ENCODE data around the gene BCL6B.
"Not testable (repeated sequence)": the region's sequence is repeated elsewhere in the genome, so short reads cannot be mapped to it uniquely, and the experiment has no call there.

BCL6B gene, protein sequence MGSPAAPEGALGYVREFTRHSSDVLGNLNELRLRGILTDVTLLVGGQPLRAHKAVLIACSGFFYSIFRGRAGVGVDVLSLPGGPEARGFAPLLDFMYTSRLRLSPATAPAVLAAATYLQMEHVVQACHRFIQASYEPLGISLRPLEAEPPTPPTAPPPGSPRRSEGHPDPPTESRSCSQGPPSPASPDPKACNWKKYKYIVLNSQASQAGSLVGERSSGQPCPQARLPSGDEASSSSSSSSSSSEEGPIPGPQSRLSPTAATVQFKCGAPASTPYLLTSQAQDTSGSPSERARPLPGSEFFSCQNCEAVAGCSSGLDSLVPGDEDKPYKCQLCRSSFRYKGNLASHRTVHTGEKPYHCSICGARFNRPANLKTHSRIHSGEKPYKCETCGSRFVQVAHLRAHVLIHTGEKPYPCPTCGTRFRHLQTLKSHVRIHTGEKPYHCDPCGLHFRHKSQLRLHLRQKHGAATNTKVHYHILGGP

DNA sequence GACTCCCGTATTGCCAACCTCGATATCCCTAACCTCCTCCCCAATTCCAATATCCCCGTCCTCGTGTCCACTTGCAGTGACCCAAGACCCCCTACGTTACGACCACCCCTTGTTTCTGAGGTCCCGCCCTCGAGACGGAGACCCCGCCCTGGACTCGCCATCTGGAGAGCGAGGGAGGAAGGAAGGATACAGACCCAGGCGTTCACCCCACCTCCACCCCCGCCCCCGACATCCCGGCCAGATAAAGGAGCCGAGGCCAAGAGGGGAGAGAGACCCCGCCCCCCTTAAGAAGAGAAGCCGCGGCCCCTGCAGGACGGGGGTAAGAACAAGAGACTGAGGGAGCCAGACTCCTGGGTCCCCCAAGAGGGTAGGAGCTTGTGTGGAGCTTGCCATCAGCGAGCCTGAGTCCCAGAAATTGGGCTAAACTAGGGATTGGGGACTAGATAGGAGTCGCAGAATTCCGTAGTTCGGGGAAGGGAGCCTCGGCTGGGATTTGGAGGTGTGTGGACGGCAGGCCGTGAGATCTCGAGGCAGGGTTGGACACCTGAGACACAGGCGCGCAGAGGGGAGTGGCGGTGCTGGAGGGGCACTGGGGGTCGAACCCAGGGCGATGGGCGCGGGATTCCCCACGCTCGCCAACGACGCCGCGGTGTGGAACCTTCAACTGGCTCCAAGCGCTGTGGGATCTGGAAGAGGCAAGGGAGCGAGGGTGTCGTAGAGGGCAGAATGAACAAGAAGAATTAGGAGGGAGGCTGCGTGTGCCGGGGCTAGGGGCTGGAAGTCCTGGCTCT is at the start of gene BCL6B:
Gene BCL6B, plus strand, starts transcription at position 270 of the 791 bp plus-strand sequence. CDS start 622 bp downstream, outside the sequence.
- no peak for DNase-seq

DNA sequence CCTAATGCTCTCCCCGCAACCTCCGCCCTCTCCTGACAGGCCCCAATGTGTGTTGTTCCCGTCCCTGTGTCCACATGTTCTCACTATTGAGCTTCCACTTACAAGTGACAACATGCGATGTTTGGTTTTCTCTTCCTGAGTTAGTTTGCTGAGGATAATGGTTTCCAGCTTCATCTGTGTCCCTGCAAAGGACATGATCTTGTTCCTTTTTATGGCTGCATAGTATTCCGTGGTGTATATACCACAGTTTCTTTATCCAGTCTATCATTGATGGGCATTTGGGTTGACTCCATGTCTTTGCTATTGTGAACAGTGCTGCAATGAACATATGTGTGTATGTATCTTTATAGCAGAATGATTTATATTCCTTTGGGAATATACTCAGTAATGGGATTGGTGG is 43.4 kb upstream of the BCL6B start:
- DNase-seq: not testable (repeated sequence)

DNA sequence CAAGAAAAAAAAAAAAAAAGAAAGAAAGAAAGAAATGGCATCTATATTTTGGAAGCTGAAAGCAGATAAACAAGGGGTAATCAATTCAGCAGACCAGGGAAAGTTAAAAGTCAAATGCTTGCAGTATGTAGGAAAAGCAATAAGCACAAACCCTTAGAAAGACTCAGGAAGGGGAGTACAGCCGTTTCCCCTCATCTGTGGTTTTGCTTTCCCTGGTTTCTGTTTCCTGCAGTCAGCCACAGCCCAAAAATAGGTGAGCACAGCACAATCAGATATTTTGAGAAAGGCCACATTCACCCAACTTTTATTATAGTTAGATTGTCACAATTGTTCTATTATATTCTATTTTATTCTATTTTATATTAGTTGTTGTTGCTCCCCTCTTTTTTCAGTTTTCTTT is 41.4 kb upstream of the BCL6B start:
- DNase-seq: no peak

DNA sequence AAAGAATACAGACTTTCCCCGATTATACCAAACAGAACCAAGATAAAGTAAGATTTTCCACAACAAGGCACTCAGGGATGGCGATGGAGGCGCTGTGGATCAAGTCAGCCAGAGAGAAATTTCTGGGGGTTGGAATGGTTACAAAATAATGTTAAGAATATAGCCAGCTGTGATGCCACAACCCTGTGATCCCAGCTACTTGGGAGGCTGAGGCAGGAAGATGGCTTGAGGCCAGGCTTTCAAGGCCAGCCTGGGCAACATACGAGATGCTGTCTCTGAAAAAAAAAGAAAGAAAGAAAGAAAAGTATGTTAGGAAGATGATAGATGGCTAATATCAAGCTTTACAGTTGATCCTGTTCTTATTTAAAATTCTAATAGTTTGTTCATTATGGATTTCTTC is 37.6 kb upstream of the BCL6B start:
- no peak for DNase-seq

DNA sequence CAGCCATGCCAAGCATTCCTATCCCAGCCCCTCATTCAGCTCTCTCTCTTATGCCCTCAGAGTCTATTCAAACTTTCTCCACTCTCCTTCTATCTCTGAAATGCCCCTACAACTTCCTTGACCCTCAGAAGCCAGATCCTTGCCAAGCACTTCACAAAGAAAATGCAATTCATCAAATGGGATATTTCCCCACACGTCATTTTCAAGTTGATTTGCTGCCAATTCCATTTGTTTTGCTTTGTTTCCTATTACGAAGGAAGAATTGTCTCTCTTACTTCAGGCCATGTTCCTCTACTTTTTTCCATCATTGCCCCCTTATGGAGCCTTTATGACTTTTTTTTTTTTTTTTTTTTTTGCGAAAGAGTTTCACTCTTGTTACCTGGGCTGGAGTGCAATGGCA is 36.2 kb upstream of the BCL6B start:
- DNase-seq: no peak

DNA sequence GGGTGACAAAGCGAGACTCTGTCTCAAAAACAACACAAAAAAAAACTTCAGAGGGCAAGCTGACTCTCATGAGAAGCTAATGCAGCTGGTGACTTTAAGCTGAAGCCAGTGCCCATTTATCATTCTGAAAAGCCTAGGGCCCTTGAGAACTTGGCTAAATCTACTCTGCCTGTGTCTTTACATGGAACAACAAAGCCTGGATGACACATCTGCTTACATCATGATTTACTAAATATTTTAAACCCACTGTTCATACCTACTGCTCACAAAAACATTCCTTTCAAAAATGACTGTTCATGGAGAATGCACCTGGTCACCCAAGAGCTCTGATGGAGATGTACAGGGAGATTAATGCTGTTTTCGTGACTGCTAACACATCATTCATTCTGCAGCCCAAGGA is 33.1 kb upstream of the BCL6B start:
- no peak for DNase-seq

DNA sequence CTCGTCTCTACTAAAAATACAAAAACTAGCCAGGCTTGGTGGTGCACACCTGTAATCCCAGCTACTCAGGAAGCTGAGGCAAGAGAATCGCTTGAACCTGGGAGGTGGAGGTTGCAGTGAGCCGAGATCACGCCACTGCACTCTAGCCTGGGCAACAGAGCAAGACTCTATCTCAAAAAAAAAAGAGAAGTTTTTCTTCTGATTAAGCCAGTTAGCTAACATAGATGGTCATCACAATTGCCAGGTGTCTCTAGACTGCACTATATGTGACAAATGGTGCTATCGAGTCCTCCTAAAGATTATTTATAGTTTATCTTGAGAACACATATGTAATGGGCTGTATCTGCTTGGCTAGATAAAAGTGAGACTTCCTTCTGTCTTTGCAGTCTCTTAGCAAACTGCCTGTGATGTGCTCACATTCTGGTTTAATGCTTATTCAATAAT is 29.2 kb upstream of the BCL6B start:
- DNase-seq: not testable (repeated sequence)

DNA sequence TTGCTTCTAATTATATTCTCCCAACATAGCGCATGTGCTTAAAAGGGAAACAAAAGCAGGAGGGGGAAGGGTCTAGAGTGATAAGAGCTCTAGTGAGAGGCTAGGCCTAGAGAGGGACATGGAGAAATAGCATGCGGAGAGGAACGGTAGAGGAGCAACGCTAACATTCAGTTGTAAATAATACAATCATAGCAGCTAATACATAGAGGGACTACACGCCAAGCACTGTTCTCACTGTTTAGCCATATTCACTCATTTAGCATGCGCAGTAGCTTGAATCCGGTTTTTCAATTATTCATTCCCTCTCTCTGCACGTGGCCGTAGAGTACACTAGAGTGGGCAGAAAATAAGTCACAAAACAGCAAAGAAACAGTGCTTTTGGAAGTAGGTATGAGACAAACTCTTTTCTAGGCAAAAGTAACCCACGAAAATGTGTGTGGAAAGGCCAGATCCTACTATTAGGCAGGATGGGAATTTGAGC is 28.7 kb upstream of the BCL6B start:
- DNase-seq: no peak

DNA sequence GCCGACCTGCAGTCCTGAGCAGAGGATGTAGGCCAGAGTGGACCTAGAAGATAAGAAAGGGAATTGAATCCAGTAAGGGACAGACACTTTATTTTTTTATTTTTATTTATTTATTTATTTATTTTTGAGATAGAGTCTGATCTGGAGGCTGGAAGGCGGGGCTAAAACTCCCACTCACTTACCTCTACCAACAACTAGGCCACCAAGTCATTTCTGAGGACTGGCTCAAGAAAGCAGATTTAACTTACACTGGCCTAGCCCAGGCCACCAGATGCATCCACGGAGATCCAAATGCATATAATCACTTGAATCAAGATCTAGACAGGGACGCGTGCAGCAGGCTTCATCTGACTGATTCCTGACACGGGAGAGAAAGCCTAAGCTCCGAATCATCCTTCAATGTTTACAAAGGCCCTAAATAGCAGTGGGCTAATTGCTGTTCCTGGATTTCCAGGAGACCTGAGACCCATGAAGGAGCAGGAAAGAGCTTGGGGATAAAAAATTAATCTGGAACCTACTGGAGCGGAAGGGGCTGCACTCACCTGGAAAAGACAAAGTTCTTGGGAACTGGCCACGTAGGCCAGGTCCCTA is 28.1 kb upstream of the BCL6B start:
- DNase-seq: no peak

DNA sequence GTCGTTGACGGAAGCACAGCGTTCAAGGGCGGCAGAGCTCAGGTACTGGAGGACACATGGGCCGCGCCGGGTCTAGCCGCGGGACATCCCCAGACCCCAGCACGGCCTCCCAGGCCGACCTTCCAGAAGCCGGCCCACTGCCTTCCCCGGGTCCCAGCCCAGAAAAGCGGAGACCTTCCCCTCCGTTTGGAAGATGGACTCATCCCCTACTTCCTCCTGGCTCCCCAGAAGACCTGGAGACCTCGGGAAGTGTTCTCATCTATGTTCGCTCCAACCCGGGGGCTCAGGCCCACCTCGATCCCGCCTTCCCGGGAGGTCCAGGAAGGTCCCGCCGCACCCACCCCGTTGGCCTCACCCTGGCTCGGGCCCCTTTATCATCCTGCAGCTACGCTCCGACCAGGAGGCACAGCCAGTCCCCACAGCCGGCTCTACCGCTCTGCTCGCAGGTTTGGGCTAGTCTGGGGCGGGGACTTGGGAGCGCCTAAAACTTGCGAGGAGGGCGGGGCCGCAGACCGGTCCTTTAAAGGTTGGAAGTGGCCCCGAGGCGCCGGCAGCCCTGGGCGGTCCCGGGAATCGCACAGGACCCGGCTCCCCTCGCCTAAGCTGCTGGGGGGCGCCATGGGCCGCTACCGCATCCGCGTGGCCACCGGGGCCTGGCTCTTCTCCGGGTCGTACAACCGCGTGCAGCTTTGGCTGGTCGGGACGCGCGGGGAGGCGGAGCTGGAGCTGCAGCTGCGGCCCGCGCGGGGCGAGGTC is 27.2 kb upstream of the BCL6B start, which contains the start of gene ALOX12:
Gene ALOX12, plus strand, starts transcription at position 550 of the 756 bp plus-strand sequence. Its CDS starts 69 bp downstream, at position 619.
- no peak for DNase-seq

DNA sequence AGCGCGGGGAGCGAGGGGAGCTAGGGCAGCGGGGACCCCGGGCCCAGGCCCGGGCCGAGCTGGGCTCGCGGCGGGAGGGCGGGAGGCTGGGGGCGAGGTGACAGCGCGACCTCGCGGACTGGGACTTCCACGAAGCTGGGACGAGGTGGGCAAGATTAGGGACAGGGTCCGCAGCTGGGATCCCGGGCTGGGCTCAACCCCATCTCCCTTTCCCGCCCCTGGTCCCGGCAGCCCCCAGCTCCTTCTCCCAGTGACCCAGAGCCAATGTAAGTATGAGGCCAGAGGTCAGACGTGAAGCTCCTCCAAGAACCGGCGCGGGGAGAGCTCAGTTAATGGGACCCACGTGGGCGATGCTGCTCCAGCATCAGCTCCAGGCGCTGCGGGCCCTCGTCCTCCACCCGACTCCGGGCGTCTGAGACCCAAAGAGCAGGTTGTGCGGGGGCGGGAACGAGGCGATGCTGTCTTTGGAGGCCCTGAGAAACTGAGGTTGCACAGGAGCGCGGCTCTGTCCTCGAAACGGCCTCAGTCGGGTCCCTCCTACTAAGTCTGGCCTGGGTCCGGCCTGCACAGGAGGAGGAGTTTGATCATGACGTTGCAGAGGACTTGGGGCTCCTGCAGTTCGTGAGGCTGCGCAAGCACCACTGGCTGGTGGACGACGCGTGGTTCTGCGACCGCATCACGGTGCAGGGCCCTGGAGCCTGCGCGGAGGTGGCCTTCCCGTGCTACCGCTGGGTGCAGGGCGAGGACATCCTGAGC is 26.4 kb upstream of the BCL6B start:
- no peak for DNase-seq

DNA sequence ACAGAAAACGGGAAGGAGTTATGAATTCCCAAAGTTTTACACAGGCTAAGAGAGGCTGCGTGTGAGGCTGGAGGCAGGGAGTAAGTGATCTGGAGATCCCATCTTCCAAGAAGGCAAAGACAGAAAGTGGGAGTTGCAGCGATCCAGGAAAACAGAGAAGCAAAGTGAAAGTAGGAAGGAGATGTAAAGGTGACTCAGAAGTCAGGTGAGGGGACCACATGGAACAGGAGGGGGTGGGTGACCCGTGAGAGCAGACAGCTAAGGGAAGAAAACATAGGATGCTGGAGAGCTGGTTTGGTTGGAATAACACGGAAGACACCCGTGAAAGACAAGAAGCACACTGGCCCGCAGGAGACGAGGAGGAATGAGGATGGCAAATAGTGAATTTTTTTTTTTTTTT is 25.7 kb upstream of the BCL6B start:
- DNase-seq: no peak

DNA sequence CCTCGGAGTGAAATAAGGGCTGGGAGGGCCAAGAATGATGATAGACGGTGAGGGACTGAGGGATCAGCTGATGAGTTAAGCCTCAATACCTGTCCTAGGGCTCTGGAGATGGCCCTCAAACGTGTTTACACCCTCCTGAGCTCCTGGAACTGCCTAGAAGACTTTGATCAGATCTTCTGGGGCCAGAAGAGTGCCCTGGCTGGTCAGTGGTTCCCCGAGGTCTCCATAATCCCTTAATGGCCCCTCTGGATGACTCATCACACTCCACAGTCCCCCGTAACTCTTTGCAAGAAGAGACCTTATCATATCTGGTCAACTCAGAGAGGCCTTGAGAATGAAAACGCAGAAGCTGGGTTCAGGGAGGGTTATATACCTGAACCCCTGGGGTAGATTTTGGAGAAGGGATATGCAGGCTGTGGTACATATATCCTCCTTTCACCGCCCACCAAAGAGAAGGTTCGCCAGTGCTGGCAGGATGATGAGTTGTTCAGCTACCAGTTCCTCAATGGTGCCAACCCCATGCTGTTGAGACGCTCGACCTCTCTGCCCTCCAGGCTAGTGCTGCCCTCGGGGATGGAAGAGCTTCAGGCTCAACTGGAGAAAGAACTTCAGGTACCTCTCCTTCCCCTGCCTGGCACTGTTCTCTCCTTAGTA is 23.9 kb upstream of the BCL6B start:
- DNase-seq: no peak

DNA sequence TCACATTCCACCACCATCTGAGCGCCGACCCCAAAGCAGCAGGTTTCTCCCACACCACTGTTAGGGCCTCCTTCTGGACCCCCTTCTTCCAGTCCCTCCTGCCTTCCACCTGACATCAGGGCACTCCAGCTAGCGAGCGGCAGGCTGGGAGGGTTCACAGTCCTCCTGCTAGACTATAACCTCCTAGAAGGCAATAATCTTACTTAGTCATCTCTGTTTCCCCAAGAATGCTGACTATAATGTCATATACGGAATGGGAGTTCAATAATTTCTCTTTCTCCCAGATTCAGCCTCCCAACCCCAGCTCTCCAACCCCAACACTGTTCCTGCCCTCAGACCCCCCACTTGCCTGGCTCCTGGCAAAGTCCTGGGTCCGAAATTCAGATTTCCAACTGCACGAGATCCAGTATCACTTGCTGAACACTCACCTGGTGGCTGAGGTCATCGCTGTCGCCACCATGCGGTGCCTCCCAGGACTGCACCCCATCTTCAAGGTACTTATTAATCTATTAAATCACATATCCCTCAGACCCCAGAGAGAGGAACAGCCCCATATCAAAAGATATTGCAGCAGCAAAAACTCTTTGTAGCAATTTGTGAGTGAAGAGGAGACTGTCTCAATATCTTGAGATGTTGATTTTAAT is 21.4 kb upstream of the BCL6B start:
- peak; percentile 13 for DNase-seq

DNA sequence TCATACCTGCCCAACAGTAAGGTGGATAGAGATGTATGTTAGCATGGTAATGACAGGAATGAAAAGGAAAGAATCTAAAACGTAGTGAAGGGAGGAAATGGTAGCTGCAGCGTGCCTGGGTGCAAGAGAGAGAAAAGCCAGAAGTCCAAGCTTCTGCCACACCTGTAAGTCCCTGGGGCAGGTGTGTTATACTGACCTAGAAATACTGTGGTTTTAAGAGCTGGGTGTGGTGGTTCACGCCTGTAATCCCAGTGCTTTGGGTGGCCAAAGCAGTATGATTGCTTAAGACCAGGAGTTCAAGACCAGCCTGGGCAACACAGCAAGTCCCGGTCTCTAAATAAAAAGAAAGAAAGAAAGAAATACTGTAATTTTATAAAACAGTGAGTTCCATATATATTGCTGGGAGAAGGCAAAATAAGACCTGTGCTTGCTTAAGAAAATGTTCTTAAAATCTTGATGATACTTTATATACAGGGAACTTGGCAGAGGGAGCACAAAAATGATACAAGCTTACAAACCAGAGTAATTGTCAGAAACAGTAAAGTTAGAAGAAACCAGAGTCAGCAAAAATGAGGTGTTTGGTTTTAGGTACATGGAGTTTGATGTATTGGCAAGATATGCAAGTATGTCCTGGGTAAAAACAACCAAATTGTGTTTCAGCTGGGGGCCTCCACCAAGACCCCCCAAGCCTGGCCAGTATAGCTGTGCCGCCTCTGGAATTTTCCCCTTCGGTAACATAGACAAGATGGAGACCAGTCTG is 20.4 kb upstream of the BCL6B start:
- DNase-seq: no peak

DNA sequence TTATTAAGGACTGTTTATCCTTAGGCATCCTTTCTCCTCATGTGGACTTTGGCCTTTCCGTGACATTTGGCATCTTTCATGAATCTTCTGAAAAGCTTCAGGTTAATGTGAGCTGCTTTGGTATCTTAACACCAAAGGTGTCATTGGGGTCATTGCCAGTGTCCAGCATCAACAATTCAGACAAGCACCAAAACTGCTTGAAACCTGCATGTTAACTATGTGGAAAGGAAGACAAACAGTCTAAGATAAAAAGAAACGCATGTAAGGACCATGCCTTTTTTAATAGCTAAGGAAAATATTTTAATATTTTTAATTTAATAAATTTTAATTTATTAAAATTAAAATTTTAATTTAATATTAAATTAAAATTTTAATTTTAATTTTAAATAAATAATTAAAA is 19.1 kb upstream of the BCL6B start:
- DNase-seq: no peak

DNA sequence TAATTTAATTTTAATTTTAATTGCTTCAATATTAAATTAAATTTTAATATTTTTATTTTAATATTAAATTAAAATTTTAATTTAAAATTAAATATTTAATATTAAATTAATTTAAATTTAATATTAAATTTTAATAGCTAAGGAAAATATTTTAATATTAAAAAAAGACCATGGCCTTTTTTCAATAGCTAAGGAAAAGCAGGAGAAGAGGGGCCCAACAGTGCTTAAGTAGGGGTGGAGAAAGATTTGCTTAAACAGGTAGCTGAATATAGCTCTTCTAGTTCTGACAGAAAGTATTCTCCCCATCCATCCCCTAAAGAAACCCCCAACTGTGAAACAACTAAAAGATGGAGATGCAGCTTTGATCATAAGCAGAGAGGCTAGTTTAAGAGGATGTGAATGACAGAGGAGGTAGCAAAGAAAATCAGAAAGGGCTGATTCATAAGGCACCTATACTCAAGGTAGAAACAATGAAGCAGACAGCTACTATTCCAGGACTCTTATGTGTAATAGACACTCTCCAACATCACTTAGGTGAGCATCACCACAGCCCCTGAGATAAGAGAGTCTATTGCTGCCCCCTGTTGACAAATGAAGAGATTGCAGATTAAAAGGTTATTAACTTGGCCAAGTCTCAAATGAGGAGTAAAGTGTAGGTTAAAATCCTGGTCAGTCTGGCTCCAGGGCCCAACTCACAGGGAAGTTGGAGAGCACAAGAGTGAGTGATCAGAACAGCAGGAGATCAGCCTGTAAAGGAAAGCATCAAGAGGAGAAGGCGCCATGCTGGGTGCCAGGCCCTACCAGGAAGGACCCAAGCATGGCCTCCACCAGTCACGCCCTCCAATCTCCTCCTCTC is 18.2 kb upstream of the BCL6B start:
- peak; percentile 86 for DNase-seq

DNA sequence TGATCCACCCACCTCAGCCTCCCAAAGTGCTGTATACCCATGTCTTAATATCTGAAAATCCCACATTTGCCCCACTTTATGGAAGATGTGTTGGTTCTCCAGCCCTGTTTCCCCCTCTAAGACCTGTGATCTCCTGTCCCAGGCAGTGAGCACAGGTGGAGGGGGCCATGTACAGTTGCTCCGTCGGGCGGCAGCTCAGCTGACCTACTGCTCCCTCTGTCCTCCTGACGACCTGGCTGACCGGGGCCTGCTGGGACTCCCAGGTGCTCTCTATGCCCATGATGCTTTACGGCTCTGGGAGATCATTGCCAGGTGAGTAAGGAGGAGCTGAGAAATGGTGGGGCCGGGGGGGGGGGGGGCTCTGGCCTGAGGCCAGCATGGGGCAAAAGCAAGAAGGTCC is 17.1 kb upstream of the BCL6B start:
- DNase-seq: no peak

DNA sequence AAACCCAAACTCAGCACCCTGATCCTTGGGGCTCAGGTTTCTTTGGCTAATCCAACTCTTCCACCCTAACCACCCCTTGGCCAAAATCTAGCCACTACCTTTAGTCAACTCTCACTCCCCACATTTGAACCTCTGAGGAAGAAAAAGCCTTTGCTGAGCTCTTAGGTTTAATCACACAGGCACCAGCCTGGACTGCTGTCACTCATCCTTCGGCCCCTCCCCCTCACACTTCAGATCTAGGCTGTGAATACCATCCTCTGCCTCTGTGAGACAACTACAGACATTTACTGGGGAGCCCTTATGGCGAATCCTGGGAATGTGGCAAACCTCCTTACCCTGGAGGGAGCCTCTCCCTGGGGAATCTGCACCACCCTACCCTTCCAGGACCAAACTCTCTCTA is 15.7 kb upstream of the BCL6B start:
- no peak for DNase-seq

Data from NCI-H1694 (cell line).